A549 (cell line): ENCODE data around the gene PTGDS. TPM values are rescaled to one million over a fixed set of nuclear protein-coding genes. Genes with fewer than 3 reads are reported as not detected.

ENCODE experiments used
- ATAC-seq, 2 experiments: fragments of 200-7000 bp in 1 of 2; fragments of >200 bp in 1 of 2; cut with Nextera tagmentation in 1 of 2; cut with Tn5 transposase in 1 of 2; 3 replicates each; pipeline versions ENCODE4 v1.8.0 to v1.9.1; 2018 to 2020; ENCODE audit warnings: mild to moderate bottlenecking in 1 of 2, moderate library complexity in 1 of 2
- CTCF ChIA-PET: fragments of 300-600 bp; sonication (Branson Sonifier 250); formaldehyde crosslinking; extraction: SDS; loops from one replicate; lab custom pipeline; 2021; ENCODE audit warnings: antibody characterized with exemption, inconsistent platforms; lab: Yijun Ruan, JAX
- POLR2A ChIA-PET: fragments of 350-600 bp; formaldehyde crosslinking; extraction: SDS; loops from one replicate; lab custom pipeline; 2021; ENCODE audit warnings: antibody characterized with exemption, inconsistent platforms; lab: Yijun Ruan, JAX
- DNase-seq, 2 experiments: peaks; one replicate each; pipeline versions ENCODE4 v3.0.0 to v3.0.0-alpha.2; 2011 to 2016; ENCODE audit warnings: low read depth in 1 of 2, low spot score in 1 of 2
- FAIRE-seq: peaks from 2 replicates; lab custom pipeline; 2011; peaks lifted over from hg19 to GRCh38; lab: Jason Lieb, UNC
- H3K27ac ChIP-seq, 2 experiments: fragments of >200 bp; sonication (Bioruptor Twin); formaldehyde crosslinking; 3 replicates each; pipeline ENCODE4 v1.5.1; 2016 to 2017
- H3K4me1 ChIP-seq: fragments of >200 bp; sonication (Bioruptor Twin); formaldehyde crosslinking; 3 replicates; pipeline ENCODE4 v1.6.1; 2016
- H3K4me2 ChIP-seq: fragments of >200 bp; sonication (Bioruptor Twin); formaldehyde crosslinking; 3 replicates; pipeline ENCODE4 v1.6.1; 2016
- H3K4me3 ChIP-seq: fragments of >200 bp; sonication (Bioruptor Twin); formaldehyde crosslinking; 3 replicates; pipeline ENCODE4 v1.5.1; 2016
- H3K9me3 ChIP-seq: fragments of >200 bp; sonication (Bioruptor Twin); formaldehyde crosslinking; 3 replicates; pipeline ENCODE4 v1.6.1; 2016
- CHD2 ChIP-seq: fragments of 150-350 bp; IDR thresholded peaks from 2 replicates; pipeline ENCODE4 v1.6.1; 2014; ENCODE audit warnings: low read length; ENCODE audit not compliant: partially characterized antibody
- EHF ChIP-seq: fragments of 250-450 bp; sonication (Bioruptor Pico); IDR thresholded peaks from 2 replicates; pipeline ENCODE4 v1.5.0; 2020; ENCODE audit warnings: mild to moderate bottlenecking
- EHMT2 ChIP-seq: fragments of 200-600 bp; sonication (generic); IDR thresholded peaks from 2 replicates; pipeline ENCODE4 v1.6.1; 2016; ENCODE audit warnings: antibody characterized with exemption, low read depth, mild to moderate bottlenecking, moderate library complexity
- ESRRA ChIP-seq: fragments of 150-350 bp; IDR thresholded peaks from 2 replicates; pipeline ENCODE4 v1.6.1; 2014; ENCODE audit warnings: mild to moderate bottlenecking, low read length, borderline replicate concordance
- GATA3 ChIP-seq: IDR thresholded peaks from 2 replicates; pipeline ENCODE4 v1.6.1; 2012; ENCODE audit warnings: borderline replicate concordance
- HEYL ChIP-seq: fragments of 250-450 bp; sonication (Bioruptor Pico); IDR thresholded peaks from 2 replicates; pipeline ENCODE4 v1.8.0; 2021; ENCODE audit warnings: mild to moderate bottlenecking, moderate library complexity
- HMGXB4 ChIP-seq: fragments of 250-450 bp; sonication (Bioruptor Pico); IDR thresholded peaks from 2 replicates; pipeline ENCODE4 v1.5.0; 2021; ENCODE audit warnings: mild to moderate bottlenecking, moderate library complexity, borderline replicate concordance
- HOXB13 ChIP-seq: fragments of 250-450 bp; sonication (Bioruptor Pico); IDR thresholded peaks from 2 replicates; pipeline ENCODE4 v1.5.0; 2020; ENCODE audit warnings: low read depth, mild to moderate bottlenecking, moderate library complexity
- JUN ChIP-seq, 2 experiments: fragments of >200 bp; sonication (Bioruptor Twin); formaldehyde crosslinking; IDR thresholded peaks; 2 replicates in 1 of 2; 3 replicates in 1 of 2; pipeline ENCODE4 v1.6.1; 2016 to 2017
- JUNB ChIP-seq: fragments of >200 bp; sonication (Bioruptor Twin); formaldehyde crosslinking; IDR thresholded peaks from 2 replicates; pipeline ENCODE4 v1.6.1; 2016
- KDM1A ChIP-seq: fragments of 200-600 bp; sonication (generic); IDR thresholded peaks from 2 replicates; pipeline ENCODE4 v1.6.1; 2016; ENCODE audit warnings: low read depth, mild to moderate bottlenecking
- KDM5A ChIP-seq: fragments of 200-600 bp; sonication (generic); IDR thresholded peaks from 2 replicates; pipeline ENCODE4 v1.6.1; 2016; ENCODE audit warnings: antibody characterized with exemption, mild to moderate bottlenecking
- NFE2L2 ChIP-seq: fragments of 150-350 bp; conservative IDR thresholded peaks from 2 replicates; pipeline ENCODE4 v1.6.1; 2014; ENCODE audit warnings: low read length
- NR3C1 ChIP-seq: fragments of >200 bp; sonication (Bioruptor Twin); formaldehyde crosslinking; IDR thresholded peaks from 3 replicates; pipeline ENCODE4 v1.6.1; 2017
- PBX3 ChIP-seq: IDR thresholded peaks from 2 replicates; pipeline ENCODE4 v1.6.1; 2012
- POLR2A ChIP-seq: IDR thresholded peaks from 2 replicates; pipeline ENCODE4 v1.6.1; 2012; ENCODE audit warnings: mild to moderate bottlenecking, low read length
- RAD21 ChIP-seq, 2 experiments: fragments of >200 bp in 1 of 2; sonication (Bioruptor Twin) in 1 of 2; formaldehyde crosslinking in 1 of 2; IDR thresholded peaks in 1 of 2; conservative IDR thresholded peaks in 1 of 2; 2 replicates in 1 of 2; 3 replicates in 1 of 2; pipeline ENCODE4 v1.6.1; 2012 to 2018; ENCODE audit warnings: inconsistent platforms in 1 of 2
- RFX5 ChIP-seq: fragments of 450-650 bp; IDR thresholded peaks from 2 replicates; pipeline ENCODE4 v1.7.1; 2014; ENCODE audit warnings: antibody characterized with exemption, mild to moderate bottlenecking, moderate library complexity
- SREBF2 ChIP-seq: fragments of 450-650 bp; IDR thresholded peaks from 2 replicates; pipeline ENCODE4 v1.6.1; 2014; ENCODE audit warnings: mild to moderate bottlenecking, moderate library complexity
- TP53 ChIP-seq: fragments of 250-450 bp; sonication (Bioruptor Pico); IDR thresholded peaks from 2 replicates; pipeline ENCODE4 v1.5.0; 2021; ENCODE audit warnings: mild to moderate bottlenecking, moderate library complexity
- USF2 ChIP-seq: fragments of 450-650 bp; IDR thresholded peaks from 2 replicates; pipeline ENCODE4 v1.6.1; 2014; ENCODE audit warnings: antibody characterized with exemption
- ZFP36 ChIP-seq: fragments of 450-650 bp; IDR thresholded peaks from 2 replicates; pipeline ENCODE4 v1.6.1; 2014; ENCODE audit warnings: borderline replicate concordance; ENCODE audit not compliant: partially characterized antibody
- ZSCAN20 ChIP-seq: fragments of 250-450 bp; sonication (Bioruptor Pico); IDR thresholded peaks from 2 replicates; pipeline ENCODE4 v1.8.0; 2022; ENCODE audit warnings: mild to moderate bottlenecking, moderate library complexity
- WGBS: methylation state at CpG from one replicate; pipeline ENCODE4 v1.1.6; 2017; ENCODE audit errors: missing lambda C conversion rate; 5-methylcytosine and 5-hydroxymethylcytosine counted together
- polyA plus RNA-seq, 4 experiments: library from polyadenylated mRNA; depleted of rRNA in 3 of 4; stranded (reverse); fragments of >200 nt; fragmentation: RNase III in 1 of 4; extraction: RNeasy Plus Mini Kit Qiagen cat#74134 plus additional on column Dnase treatment in 1 of 4; gene quantifications; 2 replicates in 3 of 4; 3 replicates in 1 of 4; pipeline ENCODE4 v1.2.3, GENCODE V29; 2011 to 2017

The PTGDS gene
- polyA plus RNA-seq, 2 of the 4 experiments (the other 2 are of a cell fraction), result 0.26 to 0.31 TPM

GRCh38 chr9:137026384-137026783 is 49.1 kb downstream of the PTGDS start:
- POLR2A ChIA-PET, result no interaction called here
- FAIRE-seq (no peak), ATAC-seq (no peak), DNase-seq (no peak)
- H3K4me3 ChIP-seq, result no peak overlapping the region
- WGBS, result 100% methylated on average over 2 of the region's 2 CpGs
- no peaks in the 10 kb centered on the region for H3K9me3 ChIP-seq
- no peak for TF ChIP-seq PBX3
- TF ChIP-seq EHF (CRISPR knock-in tag), result no peak
- no peak for TF ChIP-seq JUN (IDR thresholded peaks at IDR 0.05)
- TF ChIP-seq TP53, result no peak
- TF ChIP-seq ZFP36, result no peak
- TF ChIP-seq GATA3, result no peak
- no peak for TF ChIP-seq RAD21 (conservative IDR thresholded peaks at IDR 0.05 in 1 of 2, IDR thresholded peaks at IDR 0.05 in 1 of 2)
- TF ChIP-seq JUNB, result no peak
- TF ChIP-seq CHD2, result no peak
- TF ChIP-seq ZSCAN20 (CRISPR knock-in tag), result no peak
- TF ChIP-seq USF2, result no peak
- no peak for TF ChIP-seq EHMT2
- TF ChIP-seq SREBF2, result no peak
- TF ChIP-seq NR3C1, result no peak
- no peak for TF ChIP-seq POLR2A
- no peak for TF ChIP-seq HOXB13 (CRISPR knock-in tag)
- TF ChIP-seq, all 56 proteins: peak for 0
- peaks cover 30% of the 10 kb centered on the region for H3K4me1 ChIP-seq
- CTCF ChIA-PET, result interaction anchor here (0.9 to 20.4 kb wide), 16 partner anchors 11 to 260 kb away, joined by 3 to 282 read pairs (median 4); partner anchors contain the start of genes C8G, ENTPD2, FBXW5 and LCN12
- peak overlapping the region; percentile 100; the same call in 1 of the 3 replicates for H3K4me2 ChIP-seq
- peak overlapping the region in 1 of 2 experiments; percentile 92; a peak in 2 of 6 replicates for H3K27ac ChIP-seq

- no peaks in the 10 kb centered on the region for H3K9me3 ChIP-seq
Measured at GRCh38 chr9:137026828-137027227, 49.5 kb downstream of the PTGDS start.

More at GRCh38 chr9:137026828-137027227, 49.5 kb downstream of the PTGDS start:
- no peak overlapping the region for H3K4me3 ChIP-seq
- ATAC-seq, result no peak
- peaks cover 31% of the 10 kb centered on the region for H3K4me1 ChIP-seq
- no peak for TF ChIP-seq NR3C1
- TF ChIP-seq ZSCAN20 (CRISPR knock-in tag), result no peak
- TF ChIP-seq KDM1A, result no peak
- no peak for TF ChIP-seq HEYL
- TF ChIP-seq RFX5, result no peak
- TF ChIP-seq NFE2L2, result no peak
- TF ChIP-seq HMGXB4, result no peak
- no peak for TF ChIP-seq ESRRA
- TF ChIP-seq EHF (CRISPR knock-in tag), result no peak
- no peak for TF ChIP-seq JUNB
- no peak for TF ChIP-seq KDM5A
- H3K27ac ChIP-seq, result peak overlapping the region in 1 of 2 experiments; percentile 92; a peak in 3 of 6 replicates
- no peak for DNase-seq
- peak overlapping the region; percentile 100 for H3K4me2 ChIP-seq
- no peak for FAIRE-seq
- WGBS, result 88% methylated on average over 3 of the region's 4 CpGs
- ChIA-PET POLR2A (no interaction called here), CTCF (interaction anchor here (0.7 to 20.4 kb wide), 18 partner anchors 10 to 250 kb away, joined by 3 to 282 read pairs (median 4); partner anchors contain the start of genes C8G, ENTPD2, FBXW5 and LCN12)
